Right lobe of liver (tissue), 6 donors: ENCODE measurements around the gene NOD2. TPM values are rescaled to one million over a fixed set of nuclear protein-coding genes. Genes with fewer than 3 reads are reported as not detected.

Experiments
- ATAC-seq, 4 donors: fragments of 200-7000 bp; cut with Tn5 transposase; one replicate each; pipeline ENCODE4 v1.9.1; 2020; ENCODE audit warnings: mild to moderate bottlenecking in 4 of 4, moderate library complexity in 4 of 4
- DNase-seq, 3 donors: peaks; one replicate each; pipeline ENCODE4 v3.0.0-alpha.2; 2020
- H3K27ac ChIP-seq, 3 donors: fragments of 200-600 bp; one replicate each; pipeline ENCODE4 v1.8.0; 2022
- H3K27me3 ChIP-seq, 2 donors: fragments of 200-600 bp; one replicate each; pipeline ENCODE4 v1.8.0; 2022
- H3K36me3 ChIP-seq, 4 donors: fragments of 200-600 bp; sonication (generic) in 1 of 4; one replicate each; pipeline versions ENCODE4 v1.5.1 to v1.8.0; 2017 to 2022; ENCODE audit warnings: control low read depth in 1 of 4
- H3K4me1 ChIP-seq, 4 donors: fragments of 200-600 bp; sonication (generic) in 1 of 4; one replicate each; pipeline versions ENCODE4 v1.5.1 to v1.8.0; 2017 to 2022; ENCODE audit warnings: control low read depth in 1 of 4
- H3K4me3 ChIP-seq, 3 donors: fragments of 200-600 bp; one replicate each; pipeline ENCODE4 v1.8.0; 2022
- H3K9me3 ChIP-seq, 4 donors: fragments of 200-600 bp; sonication (generic) in 1 of 4; one replicate each; pipeline versions ENCODE4 v1.5.1 to v1.8.0; 2017 to 2022; ENCODE audit warnings: control low read depth in 1 of 4
- POLR2A ChIP-seq: fragments of 450-650 bp; IDR thresholded peaks from one replicate; pipeline ENCODE4 v1.6.1; 2017; ENCODE audit warnings: antibody characterized with exemption, mild to moderate bottlenecking
- WGBS: methylation state at CpG from one replicate; pipeline ENCODE4 v1.1.6; 2018; ENCODE audit warnings: low coverage, low lambda C conversion rate; ENCODE audit not compliant: insufficient coverage; ENCODE audit errors: missing lambda C conversion rate; 5-methylcytosine and 5-hydroxymethylcytosine counted together
- intact Hi-C, 2 donors: fragments of 100-400 bp; cut with DNase I; formaldehyde crosslinking; loops; one replicate each; pipeline versions ENCODE4 v1.11.2 to v1.14.1; 2022
- total RNA-seq, 6 experiments: library from RNA; depleted of rRNA in 2 of 6; stranded (reverse); fragments of >200 nt in 2 of 6; fragmentation: NEBNext Ultra II Directional in 3 of 6; extraction: Animal tissue kit (Norgen Biotek cat#: 25700) in 3 of 6; gene quantifications; one replicate each; pipeline versions ENCODE4 v1.1.0 to v1.2.4, GENCODE V29; 2016 to 2023
- TF ChIP-seq, protein P1 (sequence below), 4 donors: fragments of 200-600 bp in 3 of 4; fragments of 450-650 bp in 1 of 4; IDR thresholded peaks; one replicate each; pipeline versions ENCODE4 v1.5.1 to v1.8.0; 2016 to 2022; ENCODE audit warnings: antibody characterized with exemption in 4 of 4, mild to moderate bottlenecking in 2 of 4
- donor health status: DM: no; HTN: yes; CAD: no.
- donor health status: DM: no; HTN: no; CAD: no.
- donor health status: DM: no; HTN: no; CAD: no.
- donor health status: DM: no; HTN: yes; CAD: no.
- donor health status: DM: no; HTN: yes; CAD: no.

NOD2 gene
- total RNA-seq, 6 experiments from 2014 or later = 0.74 to 6.0 (median 1.4) TPM

DNA sequence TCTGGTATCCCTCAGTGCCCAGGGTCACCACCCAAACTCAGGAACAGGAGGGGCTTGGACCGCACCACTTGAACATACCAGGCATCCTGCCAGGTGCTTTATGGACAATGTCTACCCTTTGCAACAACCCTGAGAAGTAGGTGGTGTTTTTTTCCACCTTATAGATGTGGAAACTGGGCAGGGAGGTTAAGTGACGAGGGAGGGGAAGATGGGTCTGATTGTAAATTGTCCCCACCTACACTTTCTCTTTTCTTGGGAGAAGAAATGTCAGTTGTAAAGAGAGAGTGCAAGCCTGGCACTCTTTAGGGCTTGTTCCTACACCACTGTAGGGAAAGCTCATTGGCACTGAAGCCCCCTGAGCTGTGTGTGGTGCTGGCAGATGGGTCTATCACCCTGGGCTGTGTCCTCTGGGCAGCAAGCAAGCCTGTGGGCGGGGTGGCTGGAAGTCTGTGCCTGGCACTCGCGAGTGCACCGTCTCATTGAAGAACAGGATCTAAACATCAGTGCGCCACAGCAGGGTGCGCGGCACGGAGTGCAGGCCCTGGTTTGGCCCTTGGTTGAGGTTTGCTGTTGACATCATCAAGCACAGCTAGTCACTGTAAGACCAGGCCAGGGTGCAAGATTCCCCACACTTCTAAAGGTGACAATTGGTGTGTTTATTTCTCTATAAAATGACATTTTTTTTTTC, 15.1 kb downstream of the NOD2 start:
- H3K4me3 ChIP-seq = no peak overlapping the region
- peak in 2 of 4 donors; percentile 18 to 22 for ATAC-seq
- H3K36me3 ChIP-seq = no peaks in the 10 kb centered on the region
- H3K4me1 ChIP-seq = no peaks in the 10 kb centered on the region
- intact Hi-C loops = no loop called here
- no CpG with 5 or more reads among the region's 10 CpGs for WGBS
- no peaks in the 10 kb centered on the region for H3K27me3 ChIP-seq
- no peak for DNase-seq
- H3K27ac ChIP-seq = no peak overlapping the region
- peaks cover 0 to 6% (median 0%) of the 10 kb centered on the region in 4 donors for H3K9me3 ChIP-seq
- TF ChIP-seq, protein P1, sequence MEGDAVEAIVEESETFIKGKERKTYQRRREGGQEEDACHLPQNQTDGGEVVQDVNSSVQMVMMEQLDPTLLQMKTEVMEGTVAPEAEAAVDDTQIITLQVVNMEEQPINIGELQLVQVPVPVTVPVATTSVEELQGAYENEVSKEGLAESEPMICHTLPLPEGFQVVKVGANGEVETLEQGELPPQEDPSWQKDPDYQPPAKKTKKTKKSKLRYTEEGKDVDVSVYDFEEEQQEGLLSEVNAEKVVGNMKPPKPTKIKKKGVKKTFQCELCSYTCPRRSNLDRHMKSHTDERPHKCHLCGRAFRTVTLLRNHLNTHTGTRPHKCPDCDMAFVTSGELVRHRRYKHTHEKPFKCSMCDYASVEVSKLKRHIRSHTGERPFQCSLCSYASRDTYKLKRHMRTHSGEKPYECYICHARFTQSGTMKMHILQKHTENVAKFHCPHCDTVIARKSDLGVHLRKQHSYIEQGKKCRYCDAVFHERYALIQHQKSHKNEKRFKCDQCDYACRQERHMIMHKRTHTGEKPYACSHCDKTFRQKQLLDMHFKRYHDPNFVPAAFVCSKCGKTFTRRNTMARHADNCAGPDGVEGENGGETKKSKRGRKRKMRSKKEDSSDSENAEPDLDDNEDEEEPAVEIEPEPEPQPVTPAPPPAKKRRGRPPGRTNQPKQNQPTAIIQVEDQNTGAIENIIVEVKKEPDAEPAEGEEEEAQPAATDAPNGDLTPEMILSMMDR (IDR thresholded peaks at IDR 0.05) = no peak
- no peak for TF ChIP-seq POLR2A

- no peak overlapping the region for H3K4me3 ChIP-seq
- no peak for DNase-seq
- no peak overlapping the region for H3K27ac ChIP-seq
- intact Hi-C loops = no loop called here
- H3K4me1 ChIP-seq = no peaks in the 10 kb centered on the region
- H3K36me3 ChIP-seq = no peaks in the 10 kb centered on the region
- no peak for TF ChIP-seq POLR2A
- TF ChIP-seq, protein P1 (IDR thresholded peaks at IDR 0.05) = no peak
- 65% methylated on average over 5 of the region's 8 CpGs for WGBS
- H3K27me3 ChIP-seq = no peaks in the 10 kb centered on the region
- peak; percentile 51 to 77 (median 60) for ATAC-seq
- peaks cover 0 to 3% (median 0%) of the 10 kb centered on the region in 4 donors for H3K9me3 ChIP-seq
Measured at GRCh38 chr16:50709061-50709684, 15.8 kb downstream of the NOD2 start.

GRCh38 chr16:50709980-50710379, 16.6 kb downstream of the NOD2 start:
- Histone ChIP-seq H3K4me1 (no peaks in the 10 kb centered on the region), H3K4me3 (no peak overlapping the region), H3K36me3 (no peaks in the 10 kb centered on the region), H3K27ac (no peak overlapping the region), H3K9me3 (no peaks in the 10 kb centered on the region), H3K27me3 (no peaks in the 10 kb centered on the region)
- 94% methylated on average over 2 of the region's 5 CpGs for WGBS
- ATAC-seq (no peak), DNase-seq (no peak)
- TF ChIP-seq POLR2A = no peak
- TF ChIP-seq, protein P1 (IDR thresholded peaks at IDR 0.05) = no peak
- intact Hi-C loops = no loop called here

DNA sequence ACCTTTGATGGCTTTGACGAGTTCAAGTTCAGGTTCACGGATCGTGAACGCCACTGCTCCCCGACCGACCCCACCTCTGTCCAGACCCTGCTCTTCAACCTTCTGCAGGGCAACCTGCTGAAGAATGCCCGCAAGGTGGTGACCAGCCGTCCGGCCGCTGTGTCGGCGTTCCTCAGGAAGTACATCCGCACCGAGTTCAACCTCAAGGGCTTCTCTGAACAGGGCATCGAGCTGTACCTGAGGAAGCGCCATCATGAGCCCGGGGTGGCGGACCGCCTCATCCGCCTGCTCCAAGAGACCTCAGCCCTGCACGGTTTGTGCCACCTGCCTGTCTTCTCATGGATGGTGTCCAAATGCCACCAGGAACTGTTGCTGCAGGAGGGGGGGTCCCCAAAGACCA, 17.6 kb downstream of the NOD2 start:
- H3K9me3 ChIP-seq = no peaks in the 10 kb centered on the region
- H3K27ac ChIP-seq = no peak overlapping the region
- H3K27me3 ChIP-seq = no peaks in the 10 kb centered on the region
- TF ChIP-seq, protein P1 (IDR thresholded peaks at IDR 0.05) = no peak
- 96% methylated on average over 12 of the region's 21 CpGs for WGBS
- ATAC-seq (no peak), DNase-seq (no peak)
- intact Hi-C loops = no loop called here
- H3K4me3 ChIP-seq = no peak overlapping the region
- H3K4me1 ChIP-seq = no peaks in the 10 kb centered on the region
- H3K36me3 ChIP-seq = no peaks in the 10 kb centered on the region
